Activated T-helper 17 cell treated with anti-CD3 and anti-CD28 coated beads, Interleukin-2, amount 50 U/mL, for 72 hours (primary cell): ENCODE data around the gene DOHH. TPM values are rescaled to one million over a fixed set of nuclear protein-coding genes. Genes with fewer than 3 reads are reported as not detected.
"Not testable (repeated sequence)": the region's sequence is repeated elsewhere in the genome, so short reads cannot be mapped to it uniquely, and the experiment has no call there.

Source experiments
- ATAC-seq: fragments of 150-1000 bp; cut with Tn5 transposase; replicated peaks from 2 replicates; pipeline ENCODE4 v1.10.0; 2021; ENCODE audit warnings: mild to moderate bottlenecking, moderate library complexity
- H3K27ac Mint-ChIP-seq: one replicate; pipeline ENCODE4 v1.8.0; 2022; ENCODE audit warnings: mixed read lengths
- H3K27me3 Mint-ChIP-seq: one replicate; pipeline ENCODE4 v1.8.0; 2022; ENCODE audit warnings: mixed read lengths
- H3K36me3 Mint-ChIP-seq: one replicate; pipeline ENCODE4 v1.8.0; 2022; ENCODE audit warnings: low read depth, mild to moderate bottlenecking, mixed read lengths
- H3K4me1 Mint-ChIP-seq: one replicate; pipeline ENCODE4 v1.8.0; 2022; ENCODE audit warnings: mixed read lengths
- H3K4me3 Mint-ChIP-seq: one replicate; pipeline ENCODE4 v1.8.0; 2022; ENCODE audit warnings: mild to moderate bottlenecking, mixed read lengths
- H3K9me3 Mint-ChIP-seq: one replicate; pipeline ENCODE4 v1.8.0; 2022; ENCODE audit warnings: mixed read lengths
- total RNA-seq, 2 donors: library from RNA; stranded (reverse); gene quantifications; one replicate each; pipeline ENCODE4 v1.2.3, GENCODE V29; 2022

Gene DOHH
- total RNA-seq, 2 donors from 2014 or later, result 11.1 to 22.2 TPM

GRCh38 chr19:3459965-3460582 is 40.4 kb downstream of the DOHH start:
- H3K27me3 Mint-ChIP-seq, result no peaks in the 10 kb centered on the region

GRCh38 chr19:3459089-3459881 is 41.2 kb downstream of the DOHH start:
- peaks cover 7% of the 10 kb centered on the region for H3K36me3 Mint-ChIP-seq
- H3K9me3 Mint-ChIP-seq, result no peaks in the 10 kb centered on the region
- H3K27ac Mint-ChIP-seq, result no peak overlapping the region
- no peaks in the 10 kb centered on the region for H3K27me3 Mint-ChIP-seq
- no peak for ATAC-seq
- no peak overlapping the region for H3K4me3 Mint-ChIP-seq
- no peaks in the 10 kb centered on the region for H3K4me1 Mint-ChIP-seq

More at GRCh38 chr19:3459965-3460582, 40.4 kb downstream of the DOHH start:
- Mint-ChIP-seq H3K4me3 (no peak overlapping the region), H3K4me1 (no peaks in the 10 kb centered on the region), H3K36me3 (peaks cover 7% of the 10 kb centered on the region), H3K9me3 (no peaks in the 10 kb centered on the region), H3K27ac (no peak overlapping the region)
- no peak for ATAC-seq

GRCh38 chr19:3458229-3459088 is 42.0 kb downstream of the DOHH start:
- Mint-ChIP-seq H3K4me1 (no peaks in the 10 kb centered on the region), H3K4me3 (no peak overlapping the region), H3K9me3 (no peaks in the 10 kb centered on the region), H3K36me3 (peaks cover 7% of the 10 kb centered on the region), H3K27ac (no peak overlapping the region), H3K27me3 (no peaks in the 10 kb centered on the region)
- ATAC-seq, result no peak

GRCh38 chr19:3457528-3458228 is 42.8 kb downstream of the DOHH start:
- H3K4me1 Mint-ChIP-seq, result no peaks in the 10 kb centered on the region
- no peaks in the 10 kb centered on the region for H3K27me3 Mint-ChIP-seq
- no peaks in the 10 kb centered on the region for H3K9me3 Mint-ChIP-seq
- H3K36me3 Mint-ChIP-seq, result peaks cover 8% of the 10 kb centered on the region
- H3K4me3 Mint-ChIP-seq, result no peak overlapping the region
- H3K27ac Mint-ChIP-seq, result no peak overlapping the region
- no peak for ATAC-seq

- H3K27ac Mint-ChIP-seq, result no peak overlapping the region
- no peaks in the 10 kb centered on the region for H3K27me3 Mint-ChIP-seq
- peaks cover 11% of the 10 kb centered on the region for H3K36me3 Mint-ChIP-seq
- H3K9me3 Mint-ChIP-seq, result no peaks in the 10 kb centered on the region
- ATAC-seq, result no peak
- no peaks in the 10 kb centered on the region for H3K4me1 Mint-ChIP-seq
- no peak overlapping the region for H3K4me3 Mint-ChIP-seq
Measured at GRCh38 chr19:3456925-3457527, 43.4 kb downstream of the DOHH start.

- Mint-ChIP-seq H3K4me3 (no peak overlapping the region), H3K9me3 (no peaks in the 10 kb centered on the region), H3K4me1 (peaks cover 2% of the 10 kb centered on the region), H3K27ac (no peak overlapping the region), H3K36me3 (peaks cover 20% of the 10 kb centered on the region), H3K27me3 (no peaks in the 10 kb centered on the region)
- ATAC-seq, result no peak
Measured at GRCh38 chr19:3455960-3456601, 44.4 kb downstream of the DOHH start.

- peaks cover 5% of the 10 kb centered on the region for H3K4me1 Mint-ChIP-seq
- H3K4me3 Mint-ChIP-seq, result no peak overlapping the region
Measured at GRCh38 chr19:3455393-3455955, 45.0 kb downstream of the DOHH start.

GRCh38 chr19:3454656-3455392 is 45.6 kb downstream of the DOHH start:
- Mint-ChIP-seq H3K4me3 (no peak overlapping the region), H3K36me3 (peaks cover 29% of the 10 kb centered on the region), H3K4me1 (peaks cover 5% of the 10 kb centered on the region), H3K27me3 (no peaks in the 10 kb centered on the region), H3K9me3 (no peaks in the 10 kb centered on the region), H3K27ac (no peak overlapping the region)
- no peak for ATAC-seq

More at GRCh38 chr19:3455393-3455955, 45.0 kb downstream of the DOHH start:
- Mint-ChIP-seq H3K27me3 (no peaks in the 10 kb centered on the region), H3K9me3 (no peaks in the 10 kb centered on the region), H3K36me3 (peaks cover 26% of the 10 kb centered on the region), H3K27ac (no peak overlapping the region)
- ATAC-seq, result no peak

GRCh38 chr19:3453840-3454239 is 46.6 kb downstream of the DOHH start:
- no peak overlapping the region for H3K27ac Mint-ChIP-seq
- ATAC-seq, result no peak

GRCh38 chr19:3452942-3453214 is 47.6 kb downstream of the DOHH start:
- H3K27ac Mint-ChIP-seq, H3K9me3 Mint-ChIP-seq, H3K4me3 Mint-ChIP-seq, H3K27me3 Mint-ChIP-seq, H3K4me1 Mint-ChIP-seq, ATAC-seq: not testable (repeated sequence)
- peaks cover 29% of the 10 kb centered on the region for H3K36me3 Mint-ChIP-seq

More at GRCh38 chr19:3453840-3454239, 46.6 kb downstream of the DOHH start:
- Mint-ChIP-seq H3K36me3 (peaks cover 29% of the 10 kb centered on the region), H3K4me1 (peaks cover 5% of the 10 kb centered on the region), H3K4me3 (no peak overlapping the region), H3K9me3 (no peaks in the 10 kb centered on the region), H3K27me3 (no peaks in the 10 kb centered on the region)

- H3K36me3 Mint-ChIP-seq, result peaks cover 29% of the 10 kb centered on the region
- no peaks in the 10 kb centered on the region for H3K27me3 Mint-ChIP-seq
- no peak overlapping the region for H3K4me3 Mint-ChIP-seq
- peaks cover 5% of the 10 kb centered on the region for H3K4me1 Mint-ChIP-seq
- ATAC-seq, result no peak
- no peak overlapping the region for H3K27ac Mint-ChIP-seq
- H3K9me3 Mint-ChIP-seq, result no peaks in the 10 kb centered on the region
Measured at GRCh38 chr19:3452171-3452941, 48.1 kb downstream of the DOHH start.

- Mint-ChIP-seq H3K36me3 (peaks cover 29% of the 10 kb centered on the region), H3K4me3 (no peak overlapping the region), H3K27me3 (no peaks in the 10 kb centered on the region), H3K4me1 (peaks cover 5% of the 10 kb centered on the region), H3K27ac (no peak overlapping the region), H3K9me3 (no peaks in the 10 kb centered on the region)
- ATAC-seq, result no peak
Measured at GRCh38 chr19:3451451-3451866, 49.0 kb downstream of the DOHH start.
